Neural cell (in vitro differentiated cells): ENCODE measurements around the gene SLC6A9.

Experiments
- CTCF ChIP-seq: fragments of 450-650 bp; IDR thresholded peaks from 2 replicates; pipeline ENCODE4 v1.5.1; 2014; ENCODE audit warnings: antibody characterized with exemption, mild to moderate bottlenecking, moderate library complexity; ENCODE audit not compliant: poor library complexity, severe bottlenecking
- EP300 ChIP-seq: fragments of 450-650 bp; conservative IDR thresholded peaks from 2 replicates; pipeline ENCODE4 v1.6.1; 2014; ENCODE audit warnings: antibody characterized with exemption, mild to moderate bottlenecking, moderate library complexity; ENCODE audit not compliant: poor library complexity, severe bottlenecking
- POLR2AphosphoS5 ChIP-seq: IDR thresholded peaks from 2 replicates; pipeline ENCODE4 v1.6.1; 2012
- RAD21 ChIP-seq: fragments of 450-650 bp; conservative IDR thresholded peaks from 2 replicates; pipeline ENCODE4 v1.6.1; 2014; ENCODE audit warnings: antibody characterized with exemption, mild to moderate bottlenecking, moderate library complexity
- SMC3 ChIP-seq: fragments of 450-650 bp; conservative IDR thresholded peaks from 2 replicates; pipeline ENCODE4 v1.6.1; 2014; ENCODE audit warnings: antibody characterized with exemption, mild to moderate bottlenecking, moderate library complexity; ENCODE audit not compliant: poor library complexity

DNA sequence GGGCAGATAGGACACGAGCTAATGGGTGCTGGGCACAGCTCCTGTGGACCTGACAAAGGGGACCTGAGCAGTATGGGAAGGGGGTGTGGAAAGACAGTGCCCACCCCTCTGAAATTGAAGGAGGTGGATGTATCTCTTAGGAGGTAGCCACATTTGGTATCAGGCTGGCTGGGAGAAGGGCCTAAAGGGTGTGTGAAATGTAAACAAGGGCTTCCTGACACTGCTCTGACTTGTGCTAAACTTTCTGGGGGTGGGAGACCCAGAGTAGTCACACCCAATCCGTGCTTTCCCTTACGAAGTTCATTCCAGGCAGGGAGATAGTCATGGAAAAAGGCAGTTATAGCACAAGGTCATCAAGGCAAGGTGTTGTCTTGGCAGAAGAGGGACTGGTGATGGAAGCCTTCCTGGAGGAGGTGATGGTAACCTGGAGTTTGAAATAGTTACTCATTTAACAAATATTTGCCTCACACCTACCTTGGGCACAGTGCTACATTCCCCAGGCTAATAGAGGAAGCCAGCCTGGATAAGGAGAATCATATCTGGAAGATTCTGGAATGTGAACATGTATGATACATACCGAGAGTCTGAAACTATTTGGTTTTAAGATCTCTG lies 45.2 kb downstream of the SLC6A9 start:
- TF ChIP-seq CTCF (no peak), EP300 (no peak), POLR2AphosphoS5 (no peak), SMC3 (no peak), RAD21 (no peak)
